Astrocyte of the cerebellum (primary cell): ENCODE results near the gene SRA1.

Experiments used
- DNase-seq: peaks from one replicate; pipeline ENCODE4 v3.0.0-alpha.2; 2011; ENCODE audit warnings: low read depth
- H3K4me3 ChIP-seq: 2 replicates; pipeline ENCODE4 v1.5.1; 2011; ENCODE audit warnings: mild to moderate bottlenecking, low read depth, low read length, moderate library complexity
- in situ Hi-C: cut with HindIII; loops from 2 replicates; pipeline ENCODE4 v1.10.0; 2017; ENCODE audit warnings: low sequenced_read_pairs
- TF ChIP-seq, protein P1 (sequence below): IDR thresholded peaks from 2 replicates; pipeline ENCODE4 v1.5.1; 2012; ENCODE audit warnings: low read length, low read depth, moderate library complexity, mild to moderate bottlenecking; ENCODE audit errors: missing control alignments

Gene SRA1

DNA sequence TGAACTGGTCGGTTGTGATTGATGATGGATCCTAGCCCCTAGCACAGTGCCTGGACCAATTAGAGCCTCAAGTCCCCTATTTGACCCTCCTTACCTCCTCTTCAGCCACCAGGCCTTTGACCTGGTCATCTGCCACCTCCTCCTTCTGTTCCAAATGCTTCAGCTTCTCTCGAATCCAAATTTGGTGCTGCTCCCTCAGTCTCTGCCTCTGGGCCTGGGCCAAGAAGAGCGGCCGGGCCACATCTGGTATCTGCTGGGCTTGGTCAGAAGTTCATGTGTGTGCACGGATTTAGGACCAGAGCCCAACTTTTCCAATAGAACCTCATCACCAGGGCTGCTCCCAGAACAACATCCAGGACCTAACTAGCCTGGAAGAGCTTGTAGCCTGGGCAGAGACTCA is 13.8 kb upstream of the SRA1 start:
- H3K4me3 ChIP-seq: no peak overlapping the region
- no peak for DNase-seq
- TF ChIP-seq, protein P1, sequence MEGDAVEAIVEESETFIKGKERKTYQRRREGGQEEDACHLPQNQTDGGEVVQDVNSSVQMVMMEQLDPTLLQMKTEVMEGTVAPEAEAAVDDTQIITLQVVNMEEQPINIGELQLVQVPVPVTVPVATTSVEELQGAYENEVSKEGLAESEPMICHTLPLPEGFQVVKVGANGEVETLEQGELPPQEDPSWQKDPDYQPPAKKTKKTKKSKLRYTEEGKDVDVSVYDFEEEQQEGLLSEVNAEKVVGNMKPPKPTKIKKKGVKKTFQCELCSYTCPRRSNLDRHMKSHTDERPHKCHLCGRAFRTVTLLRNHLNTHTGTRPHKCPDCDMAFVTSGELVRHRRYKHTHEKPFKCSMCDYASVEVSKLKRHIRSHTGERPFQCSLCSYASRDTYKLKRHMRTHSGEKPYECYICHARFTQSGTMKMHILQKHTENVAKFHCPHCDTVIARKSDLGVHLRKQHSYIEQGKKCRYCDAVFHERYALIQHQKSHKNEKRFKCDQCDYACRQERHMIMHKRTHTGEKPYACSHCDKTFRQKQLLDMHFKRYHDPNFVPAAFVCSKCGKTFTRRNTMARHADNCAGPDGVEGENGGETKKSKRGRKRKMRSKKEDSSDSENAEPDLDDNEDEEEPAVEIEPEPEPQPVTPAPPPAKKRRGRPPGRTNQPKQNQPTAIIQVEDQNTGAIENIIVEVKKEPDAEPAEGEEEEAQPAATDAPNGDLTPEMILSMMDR: no peak
- in situ Hi-C loops: no loop called here

- no peak for DNase-seq
Observed at GRCh38 chr5:140570488-140570887, 13.2 kb upstream of the SRA1 start.

DNA sequence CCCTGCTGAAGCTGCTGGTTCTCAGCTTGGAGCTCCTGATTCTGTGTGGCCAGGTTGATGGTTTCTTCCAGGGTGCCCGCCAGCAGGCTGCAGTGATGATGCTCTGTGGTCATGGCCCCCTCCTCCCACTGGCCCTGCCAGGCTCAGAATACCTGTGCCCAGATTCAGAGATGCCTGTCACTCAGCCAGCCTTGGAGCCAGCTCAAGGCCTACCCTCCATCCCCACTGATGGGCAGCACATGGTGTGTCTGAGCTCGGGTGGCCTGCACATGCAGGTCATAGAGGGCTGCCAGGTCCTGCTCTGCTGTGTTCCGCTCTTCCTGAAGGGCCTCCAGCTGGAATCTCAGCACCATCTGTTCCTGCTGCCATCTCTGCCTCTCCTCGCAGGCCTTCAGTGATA is 12.8 kb upstream of the SRA1 start:
- TF ChIP-seq, protein P1: no peak
- no peak for DNase-seq
- no peak overlapping the region for H3K4me3 ChIP-seq
- in situ Hi-C loops: no loop called here

More at GRCh38 chr5:140570488-140570887, 13.2 kb upstream of the SRA1 start:
- no peak overlapping the region for H3K4me3 ChIP-seq
- TF ChIP-seq, protein P1: no peak
- in situ Hi-C loops: no loop called here

GRCh38 chr5:140569197-140569596 is 11.9 kb upstream of the SRA1 start:
- DNase-seq: no peak
- TF ChIP-seq, protein P1: no peak
- no peak overlapping the region for H3K4me3 ChIP-seq
- in situ Hi-C loops: no loop called here

GRCh38 chr5:140568443-140569063 is 11.3 kb upstream of the SRA1 start:
- in situ Hi-C loops: no loop called here
- TF ChIP-seq, protein P1: no peak
- H3K4me3 ChIP-seq: no peak overlapping the region
- DNase-seq: no peak

- no peak for DNase-seq
- in situ Hi-C loops: no loop called here
- TF ChIP-seq, protein P1: no peak
- H3K4me3 ChIP-seq: no peak overlapping the region
Observed at GRCh38 chr5:140567871-140568270, 10.6 kb upstream of the SRA1 start.
